Measurements from ENCODE around the gene MTRFR.
"Not testable (repeated sequence)": the region's sequence is repeated elsewhere in the genome, so short reads cannot be mapped to it uniquely, and the experiment has no call there.

Gene MTRFR

DNA sequence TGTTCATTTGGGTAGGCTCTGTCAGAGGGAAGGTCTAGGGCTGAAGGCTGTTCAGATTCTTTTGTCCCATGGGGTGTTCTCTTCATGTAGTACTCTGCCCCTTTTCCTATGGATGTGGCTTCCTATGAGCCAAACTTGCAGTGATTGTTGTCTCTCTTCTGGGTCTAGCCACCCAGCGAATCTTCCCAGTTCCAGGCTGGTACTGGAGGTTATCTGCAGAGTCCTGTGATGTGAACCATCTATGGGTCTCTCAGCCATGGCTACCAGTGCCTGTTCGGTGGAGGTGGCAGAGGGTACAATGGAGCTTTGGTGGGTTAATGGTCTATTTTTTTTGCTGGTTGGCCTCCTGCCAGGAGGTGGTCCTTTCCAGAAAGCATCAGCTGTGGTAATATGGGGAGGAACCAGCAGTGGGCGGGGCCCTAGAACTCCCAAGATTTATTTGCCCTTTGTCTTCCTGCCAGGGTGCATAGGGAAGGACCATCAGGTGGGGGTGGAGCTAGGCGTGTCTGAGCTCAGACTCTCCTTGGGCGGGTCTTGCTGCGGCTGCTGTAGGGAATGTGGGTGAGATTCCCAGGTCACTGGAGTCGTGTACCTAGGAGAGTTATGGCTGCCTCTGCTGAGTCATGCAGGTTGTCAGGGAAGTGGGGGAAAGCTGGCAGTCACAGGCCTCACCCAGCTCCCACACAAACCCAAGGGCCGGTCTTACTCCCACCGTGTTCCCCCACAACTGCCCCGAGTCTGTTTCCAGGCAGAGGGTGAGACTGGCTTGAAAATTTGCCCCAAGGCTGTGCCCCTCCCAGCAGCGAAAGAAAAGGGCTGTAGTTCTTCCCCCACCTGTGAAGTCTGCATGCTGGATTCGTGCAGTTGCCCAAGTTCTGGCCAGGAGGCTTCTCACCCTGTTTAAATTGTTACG is 17.5 kb downstream of the MTRFR start:
- H3K27ac ChIP-seq = no peak overlapping the region
- peaks cover 3% of the 10 kb centered on the region for H3K4me1 ChIP-seq
- H3K9ac ChIP-seq = no peak overlapping the region
- H3K4me3 ChIP-seq (ENCODE audit: low read depth, low read length) = no peak overlapping the region
- no peak overlapping the region for H3K4me2 ChIP-seq (ENCODE audit: low read length)
- H3K27me3 ChIP-seq (ENCODE audit: control insufficient read depth, insufficient read depth, low read length) = no peaks in the 10 kb centered on the region
- no peak overlapping the region for H2AFZ ChIP-seq
- no peaks in the 10 kb centered on the region for H3K36me3 ChIP-seq (ENCODE audit: control insufficient read depth, insufficient read depth, low read length)
- H3K79me2 ChIP-seq = peaks cover 51% of the 10 kb centered on the region
- no peaks in the 10 kb centered on the region for H3K9me3 ChIP-seq (ENCODE audit: control insufficient read depth, low read length)
- TF ChIP-seq, protein P1, sequence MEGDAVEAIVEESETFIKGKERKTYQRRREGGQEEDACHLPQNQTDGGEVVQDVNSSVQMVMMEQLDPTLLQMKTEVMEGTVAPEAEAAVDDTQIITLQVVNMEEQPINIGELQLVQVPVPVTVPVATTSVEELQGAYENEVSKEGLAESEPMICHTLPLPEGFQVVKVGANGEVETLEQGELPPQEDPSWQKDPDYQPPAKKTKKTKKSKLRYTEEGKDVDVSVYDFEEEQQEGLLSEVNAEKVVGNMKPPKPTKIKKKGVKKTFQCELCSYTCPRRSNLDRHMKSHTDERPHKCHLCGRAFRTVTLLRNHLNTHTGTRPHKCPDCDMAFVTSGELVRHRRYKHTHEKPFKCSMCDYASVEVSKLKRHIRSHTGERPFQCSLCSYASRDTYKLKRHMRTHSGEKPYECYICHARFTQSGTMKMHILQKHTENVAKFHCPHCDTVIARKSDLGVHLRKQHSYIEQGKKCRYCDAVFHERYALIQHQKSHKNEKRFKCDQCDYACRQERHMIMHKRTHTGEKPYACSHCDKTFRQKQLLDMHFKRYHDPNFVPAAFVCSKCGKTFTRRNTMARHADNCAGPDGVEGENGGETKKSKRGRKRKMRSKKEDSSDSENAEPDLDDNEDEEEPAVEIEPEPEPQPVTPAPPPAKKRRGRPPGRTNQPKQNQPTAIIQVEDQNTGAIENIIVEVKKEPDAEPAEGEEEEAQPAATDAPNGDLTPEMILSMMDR (IDR thresholded peaks at IDR 0.05) = no peak

DNA sequence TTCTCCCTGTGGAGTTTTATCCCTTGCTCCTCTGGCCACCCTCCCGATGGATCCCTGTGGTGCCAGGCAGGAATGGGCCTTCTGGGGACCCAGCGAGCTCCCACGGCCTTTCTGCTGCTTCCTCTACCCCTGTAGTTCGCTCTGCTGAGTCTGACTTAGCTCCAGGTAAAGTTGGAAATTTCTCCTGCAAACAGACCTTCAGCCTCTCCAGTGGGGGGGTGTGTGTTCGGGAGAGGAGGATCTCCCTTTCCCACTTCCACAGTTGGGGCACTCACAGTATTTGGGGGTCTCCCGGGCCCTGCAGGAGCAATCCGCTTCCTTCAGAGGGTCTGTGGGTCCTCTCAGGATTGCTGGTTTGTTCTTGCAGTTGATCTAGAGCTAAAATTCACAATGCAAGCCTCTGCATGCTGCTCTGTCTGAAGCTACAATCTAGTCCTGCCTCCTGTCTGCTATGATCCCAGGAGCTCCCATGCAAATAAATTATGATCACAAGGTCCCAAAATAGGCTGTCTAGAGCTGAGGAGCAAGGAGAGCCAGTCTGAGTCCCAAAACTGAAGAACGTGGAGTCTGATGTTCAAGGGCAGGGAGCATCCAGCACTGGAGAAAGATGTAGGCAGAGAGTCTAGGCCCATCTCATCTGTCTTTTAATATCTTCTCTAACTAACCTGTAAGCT is 18.3 kb downstream of the MTRFR start:
- Histone ChIP-seq H3K9ac (no peak overlapping the region), H3K27me3 (ENCODE audit: control insufficient read depth, insufficient read depth, low read length) (no peaks in the 10 kb centered on the region), H3K79me2 (peaks cover 48% of the 10 kb centered on the region), H3K9me3 (ENCODE audit: control insufficient read depth, low read length) (no peaks in the 10 kb centered on the region), H3K4me3 (ENCODE audit: low read depth, low read length) (no peak overlapping the region), H3K27ac (no peak overlapping the region), H2AFZ (no peak overlapping the region), H3K4me1 (peaks cover 3% of the 10 kb centered on the region), H3K4me2 (ENCODE audit: low read length) (no peak overlapping the region), H3K36me3 (ENCODE audit: control insufficient read depth, insufficient read depth, low read length) (no peaks in the 10 kb centered on the region)
- TF ChIP-seq, protein P1 (IDR thresholded peaks at IDR 0.05) = no peak

DNA sequence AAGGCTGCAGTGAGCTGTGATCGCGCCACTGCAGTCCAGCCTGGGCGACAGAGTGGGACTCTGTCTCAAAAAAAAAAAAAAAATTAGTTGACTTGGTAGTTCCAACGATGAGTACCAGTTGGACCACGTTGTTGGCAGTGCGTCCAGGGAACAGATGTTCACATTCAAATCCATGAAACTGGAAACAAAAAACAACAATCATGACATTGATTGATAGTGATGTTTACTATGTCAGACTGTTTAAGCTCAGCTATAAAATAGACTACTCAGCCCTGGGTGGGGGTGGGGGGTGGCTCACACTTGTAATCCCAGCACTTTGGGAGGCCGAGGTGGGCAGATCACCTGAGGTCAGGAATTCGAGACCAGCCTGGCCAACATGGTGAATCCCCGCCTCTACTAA is 19.1 kb downstream of the MTRFR start:
- H3K36me3 ChIP-seq (ENCODE audit: control insufficient read depth, insufficient read depth, low read length); H3K4me2 ChIP-seq (ENCODE audit: low read length); H2AFZ ChIP-seq; H3K27me3 ChIP-seq (ENCODE audit: control insufficient read depth, insufficient read depth, low read length); H3K4me3 ChIP-seq (ENCODE audit: low read depth, low read length); H3K4me1 ChIP-seq; H3K9ac ChIP-seq; H3K27ac ChIP-seq; H3K9me3 ChIP-seq (ENCODE audit: control insufficient read depth, low read length): not testable (repeated sequence)
- peaks cover 41% of the 10 kb centered on the region for H3K79me2 ChIP-seq

DNA sequence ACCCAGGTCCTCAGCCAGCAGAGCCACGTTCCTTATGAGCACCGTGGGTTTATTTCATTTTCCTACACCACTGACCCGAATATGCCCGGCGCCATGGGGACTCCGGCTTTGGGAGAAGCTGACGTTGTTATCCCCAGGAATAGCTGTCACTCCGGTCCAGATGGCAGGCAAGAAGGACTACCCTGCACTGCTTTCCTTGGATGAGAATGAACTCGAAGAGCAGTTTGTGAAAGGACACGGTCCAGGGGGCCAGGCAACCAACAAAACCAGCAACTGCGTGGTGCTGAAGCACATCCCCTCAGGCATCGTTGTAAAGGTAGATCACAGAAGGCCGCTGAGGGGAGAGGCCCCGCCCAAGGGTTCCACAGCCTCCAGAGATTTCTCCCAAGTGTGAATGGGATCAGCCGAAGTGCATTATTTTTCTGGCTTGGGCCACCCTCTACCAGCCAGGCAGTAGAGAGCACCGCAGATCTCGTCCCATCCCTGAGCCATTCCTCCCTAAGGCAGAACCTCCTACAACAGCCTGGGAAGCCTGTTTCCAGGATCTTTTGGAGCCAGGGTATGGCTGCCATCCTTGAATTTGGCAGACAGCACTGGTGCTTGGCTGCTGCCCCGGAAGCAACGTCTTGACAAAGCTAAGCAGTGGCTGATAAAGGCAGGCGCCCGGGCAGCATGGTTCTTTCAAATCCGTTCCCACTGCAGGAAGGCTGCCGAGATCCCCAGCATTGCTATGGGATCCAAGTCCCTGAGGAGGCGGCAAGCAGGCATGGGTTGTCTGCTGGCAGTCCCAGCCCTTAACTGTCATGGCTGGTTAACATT is 20.6 kb downstream of the MTRFR start:
- H3K4me3 ChIP-seq (ENCODE audit: low read depth, low read length) = no peak overlapping the region
- H3K36me3 ChIP-seq (ENCODE audit: control insufficient read depth, insufficient read depth, low read length) = no peaks in the 10 kb centered on the region
- H3K9me3 ChIP-seq (ENCODE audit: control insufficient read depth, low read length) = no peaks in the 10 kb centered on the region
- H3K27me3 ChIP-seq (ENCODE audit: control insufficient read depth, insufficient read depth, low read length) = no peaks in the 10 kb centered on the region
- TF ChIP-seq, protein P1 (IDR thresholded peaks at IDR 0.05) = no peak
- H3K4me2 ChIP-seq (ENCODE audit: low read length) = no peak overlapping the region
- peaks cover 3% of the 10 kb centered on the region for H3K4me1 ChIP-seq
- no peak overlapping the region for H3K27ac ChIP-seq
- H3K79me2 ChIP-seq = peaks cover 28% of the 10 kb centered on the region
- no peak overlapping the region for H3K9ac ChIP-seq
- H2AFZ ChIP-seq = no peak overlapping the region

Measured in parathyroid adenoma (tissue), 2 donors.